Measurements from ENCODE around the gene NCKAP1.

NCKAP1 gene

DNA sequence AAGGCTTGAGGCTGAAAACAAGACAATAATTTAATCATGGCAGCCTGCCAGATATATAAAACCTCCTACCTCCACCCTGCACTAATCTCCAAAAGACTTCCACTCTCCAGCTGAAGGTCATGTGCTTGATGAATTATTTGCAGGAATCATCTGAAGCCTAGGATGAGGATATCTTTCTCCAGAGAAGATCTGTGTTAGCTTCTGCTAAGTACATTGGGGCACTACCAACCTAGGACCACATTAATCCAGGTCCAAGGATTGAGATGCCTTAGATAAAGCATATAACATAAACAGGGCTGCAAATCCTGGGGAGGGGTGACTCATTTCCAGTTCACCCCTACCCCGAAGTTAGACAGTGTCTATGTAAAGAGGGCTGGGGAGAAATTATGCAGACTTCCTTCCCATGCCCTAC is 91.3 kb downstream of the NCKAP1 start:
- no peak for DNase-seq

DNA sequence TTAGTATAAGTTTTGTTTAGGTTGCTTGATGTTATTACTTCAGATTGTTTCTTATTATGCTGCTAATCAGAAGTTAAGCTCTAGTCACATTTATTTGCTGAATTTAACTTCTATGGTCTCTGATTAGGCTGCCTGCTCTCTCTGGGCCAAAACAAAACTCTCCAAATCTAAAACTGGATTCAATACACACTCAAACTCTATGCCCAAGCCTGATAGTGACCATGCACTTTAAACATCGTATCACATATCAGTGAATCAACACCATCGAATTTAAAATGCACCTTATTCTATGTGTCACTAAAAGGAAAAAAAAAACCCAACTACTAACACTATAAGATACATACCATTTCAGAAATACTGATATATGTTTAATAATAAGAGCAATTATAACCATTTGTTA is 94.9 kb downstream of the NCKAP1 start:
- no peak for DNase-seq

DNA sequence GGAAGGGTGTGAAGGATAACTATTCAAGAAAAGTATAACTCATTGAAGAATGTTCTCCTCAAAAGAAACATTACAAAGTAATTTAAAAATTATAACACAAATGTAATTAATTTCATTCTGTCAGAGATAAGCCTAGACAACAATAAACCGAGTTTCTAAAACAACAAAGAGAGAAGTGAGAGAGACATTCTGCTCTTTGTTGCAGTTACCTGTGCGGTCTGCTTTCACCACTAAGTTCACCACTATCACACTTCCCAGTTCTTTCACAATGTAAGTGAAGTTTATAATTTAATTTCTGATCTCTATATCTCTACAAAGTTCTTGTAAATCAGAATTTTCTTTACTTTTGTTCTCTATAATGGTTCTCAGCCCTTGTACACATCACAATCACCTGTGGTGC is 95.5 kb downstream of the NCKAP1 start:
- no peak for DNase-seq

DNA sequence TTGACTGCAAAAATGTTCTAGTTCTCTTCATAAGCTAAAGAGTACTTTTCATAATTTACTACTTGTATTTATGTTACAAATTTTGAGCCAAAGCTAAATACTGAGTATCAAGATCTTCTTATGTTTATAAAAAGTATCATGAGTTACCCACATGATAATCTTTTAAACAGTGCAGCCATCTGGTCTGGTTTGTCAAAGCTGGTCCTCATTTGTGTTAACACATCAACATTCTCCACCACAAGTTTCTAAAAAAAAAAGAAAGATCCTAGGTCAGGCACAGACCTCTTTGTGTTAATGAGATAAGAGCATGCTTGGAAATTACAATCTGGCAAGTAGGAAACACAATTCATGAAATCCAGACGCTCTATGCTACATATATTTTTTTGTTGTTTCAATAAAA is 96.3 kb downstream of the NCKAP1 start:
- no peak for DNase-seq

DNA sequence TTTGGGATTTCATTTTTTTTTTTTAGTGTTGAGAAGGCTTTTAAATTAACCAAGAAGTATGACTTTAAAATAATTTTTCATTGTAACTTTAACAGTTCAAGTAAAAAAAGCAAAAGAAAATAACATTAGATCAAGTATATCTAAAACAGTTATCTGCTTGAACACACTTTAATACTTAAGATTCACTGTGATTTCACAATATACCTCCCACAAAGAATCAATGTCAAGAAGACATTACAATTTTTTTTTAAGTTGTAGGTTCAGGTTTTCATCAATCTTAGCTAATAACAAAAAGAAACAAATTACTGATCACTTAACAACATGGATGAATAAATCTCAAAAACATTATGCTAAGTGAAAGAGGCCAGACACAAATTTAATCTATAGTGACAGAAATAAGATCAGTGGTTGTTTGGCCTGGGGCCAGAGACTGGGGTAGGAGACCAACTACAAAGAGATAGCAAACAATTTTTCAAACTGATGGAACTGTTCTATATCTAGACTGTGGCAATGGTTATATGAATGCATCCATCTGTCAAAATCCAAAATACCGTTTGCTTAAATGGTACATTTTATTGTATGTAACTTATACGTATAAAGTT is 97.0 kb downstream of the NCKAP1 start:
- DNase-seq: no peak

DNA sequence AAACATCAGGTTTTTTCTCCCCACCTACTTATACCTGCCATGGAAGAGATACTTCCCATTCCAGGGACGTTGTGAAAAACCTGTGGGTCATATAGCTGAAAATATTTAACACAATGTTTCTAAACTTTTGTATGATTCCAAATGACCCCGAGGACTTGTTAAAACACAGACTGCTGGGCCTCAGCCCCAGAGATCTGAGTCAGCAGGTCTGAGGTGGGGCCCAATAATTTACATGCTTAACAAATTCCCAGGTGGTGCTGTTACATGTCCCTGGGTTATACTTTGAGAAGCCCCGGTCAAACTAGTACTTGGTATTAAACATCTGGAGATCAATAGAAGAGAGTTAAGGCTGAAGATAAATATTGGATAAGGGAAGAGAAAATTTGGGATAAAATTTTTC is 100.4 kb downstream of the NCKAP1 start:
- no peak for DNase-seq

DNA sequence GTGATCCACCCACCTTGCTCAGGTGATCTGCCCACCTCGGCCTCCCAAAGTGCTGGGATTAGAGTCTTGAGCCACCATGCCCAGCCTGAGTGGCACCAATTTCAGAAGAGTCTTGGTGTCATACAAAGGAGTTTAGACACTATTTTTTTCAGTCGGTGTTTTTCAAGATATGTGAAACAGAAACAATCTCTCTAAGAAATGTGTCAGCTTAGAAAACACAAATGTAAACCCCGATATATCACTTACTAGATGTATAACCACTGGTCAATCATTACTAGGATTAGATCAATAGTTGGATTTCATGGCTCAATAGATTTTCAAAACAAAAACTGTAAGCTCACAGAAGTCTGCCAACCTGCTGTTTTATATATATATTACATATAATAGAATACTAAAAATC is 104.6 kb downstream of the NCKAP1 start:
- no peak for DNase-seq

DNA sequence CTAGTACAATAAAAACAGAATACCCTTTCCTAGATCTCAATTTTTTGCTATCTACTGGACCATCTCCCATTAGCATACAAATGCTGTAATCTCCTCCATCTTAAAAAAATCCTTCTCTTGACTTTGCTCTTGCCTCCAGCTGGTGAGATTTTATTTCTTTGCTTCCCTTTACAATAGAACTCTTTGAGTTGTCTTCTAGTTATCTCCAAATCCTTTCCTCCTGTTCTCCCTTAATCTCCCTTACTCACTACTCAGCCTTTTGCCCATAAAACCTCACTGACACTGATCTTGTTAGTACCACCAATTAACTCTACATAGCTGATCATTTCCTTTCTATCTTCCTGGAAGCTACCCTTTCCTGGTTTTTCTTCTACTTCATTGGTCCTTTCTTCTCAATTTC is 108.3 kb downstream of the NCKAP1 start:
- DNase-seq: no peak

DNA sequence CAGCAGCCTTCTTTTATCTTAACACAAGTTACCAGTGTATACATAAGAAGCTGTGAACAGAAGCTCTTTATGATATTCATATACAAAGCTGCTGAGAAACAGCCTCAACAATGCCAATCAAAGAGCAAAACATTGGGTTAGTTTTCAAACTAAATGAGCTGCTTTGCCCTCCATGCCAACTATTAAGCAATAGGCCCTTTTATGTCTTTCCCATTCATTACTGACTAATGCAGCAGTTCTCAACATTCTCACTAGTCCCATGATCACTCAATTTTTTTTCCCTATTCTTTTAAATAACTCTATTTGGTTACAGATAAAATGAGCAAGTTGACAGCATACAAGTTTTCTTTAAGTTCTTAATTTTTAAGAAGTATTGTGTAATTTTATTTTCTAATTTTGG is 114.0 kb downstream of the NCKAP1 start:
- no peak for DNase-seq

DNA sequence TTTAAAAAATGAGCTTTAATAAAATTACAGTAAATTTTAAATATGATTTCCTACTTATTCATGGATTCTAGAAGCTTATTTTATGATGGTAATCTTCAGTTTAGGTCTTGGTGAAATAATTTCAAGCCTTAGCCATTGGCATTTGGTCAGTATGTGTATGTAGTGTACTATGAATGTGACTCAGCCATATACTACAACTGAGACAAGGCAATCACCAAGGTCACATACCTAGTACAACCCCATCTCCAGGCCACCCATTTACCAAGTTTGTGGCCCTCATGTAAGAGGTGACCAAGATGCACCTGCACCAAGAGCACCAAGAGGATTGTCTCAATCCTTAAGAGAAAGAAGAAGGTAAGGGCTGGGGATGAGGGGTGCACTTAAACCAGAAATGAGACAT is 117.0 kb downstream of the NCKAP1 start:
- no peak for DNase-seq

DNA sequence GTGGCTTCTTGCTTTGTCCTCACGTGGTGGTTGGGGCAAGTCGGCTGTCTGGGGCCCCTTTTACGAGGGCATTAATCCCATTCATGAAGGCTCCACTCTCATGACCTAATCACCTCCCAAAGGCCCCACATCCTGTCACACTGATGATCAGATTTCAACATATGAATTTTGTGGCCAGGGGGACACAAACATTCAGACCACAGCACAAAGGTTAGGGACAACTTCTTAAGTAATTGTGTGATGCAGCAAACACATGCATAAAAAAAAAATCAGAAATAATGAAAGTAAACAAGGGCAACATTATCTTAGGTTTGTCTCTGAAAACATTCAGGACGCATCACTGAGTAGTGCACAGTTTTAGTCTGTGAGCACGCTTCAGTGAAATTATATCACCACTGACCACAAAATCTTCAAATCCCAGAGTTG is 117.6 kb downstream of the NCKAP1 start:
- no peak for DNase-seq

DNA sequence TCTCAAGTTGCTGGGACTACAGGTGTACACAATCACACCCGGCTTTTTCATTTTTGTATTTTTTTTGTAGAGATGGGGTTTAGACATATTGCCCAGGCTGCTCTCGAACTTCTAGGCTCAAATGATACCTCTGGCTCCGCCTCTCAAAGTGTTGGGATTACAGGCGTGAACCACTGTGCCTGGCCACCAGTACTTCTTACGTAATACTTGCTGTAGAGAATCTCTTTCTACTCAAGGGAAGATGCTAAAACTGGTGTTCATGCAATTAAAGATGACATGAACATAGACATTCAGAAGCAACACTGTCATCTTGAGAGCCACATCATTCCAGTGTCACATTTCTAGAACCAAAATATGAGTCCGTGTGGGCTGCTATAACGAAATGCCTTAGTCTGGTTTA is 118.2 kb downstream of the NCKAP1 start:
- DNase-seq: no peak

DNA sequence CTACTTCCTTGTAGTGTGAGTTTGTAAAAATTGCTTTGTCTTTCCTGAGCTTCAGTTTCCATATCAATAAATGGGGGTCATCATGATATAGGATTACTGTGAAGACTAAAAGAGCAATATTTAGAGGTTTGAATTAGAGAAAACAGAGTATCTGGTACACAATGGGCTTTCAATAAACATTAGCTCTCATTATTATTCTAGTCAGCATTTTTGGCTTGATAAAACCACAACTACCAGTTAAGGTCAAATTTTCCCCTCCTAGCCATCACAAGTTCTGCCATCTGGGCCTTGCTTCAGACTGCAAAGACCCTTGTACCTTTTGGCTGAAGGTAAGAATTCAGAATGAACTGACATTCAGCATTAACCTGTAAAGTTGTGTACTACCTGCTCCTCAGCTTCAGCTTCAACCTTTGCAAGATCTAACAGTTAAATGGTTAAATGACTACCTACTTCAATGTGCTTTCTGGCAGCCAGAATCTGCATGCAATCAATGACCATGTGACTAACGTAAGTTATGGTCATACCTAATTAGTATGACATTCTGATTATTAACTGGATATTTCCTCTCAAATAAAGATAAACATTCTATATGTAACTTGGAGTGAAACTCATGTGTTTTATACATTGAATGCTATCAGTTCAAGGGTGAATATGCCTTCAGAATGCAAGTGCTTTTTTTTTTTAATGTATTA is 119.2 kb downstream of the NCKAP1 start:
- no peak for DNase-seq

DNA sequence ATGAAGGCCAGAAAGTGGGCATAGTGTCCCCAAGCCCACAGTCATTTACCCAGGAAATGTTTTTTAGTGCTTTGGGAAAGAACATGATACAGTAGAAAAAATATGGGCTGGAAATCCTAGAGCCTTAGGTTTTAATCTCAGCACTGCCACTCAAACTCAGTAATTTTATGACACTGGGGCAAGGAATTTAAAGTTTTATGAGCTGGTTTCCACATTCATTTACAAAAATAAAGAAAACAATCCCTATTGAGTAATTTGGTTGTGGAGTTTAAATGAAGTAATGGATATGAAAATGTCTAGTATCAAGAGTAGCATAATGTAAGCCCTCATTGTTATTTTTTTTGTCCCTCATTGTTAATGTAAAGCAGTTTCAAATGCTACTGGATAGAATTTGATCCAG is 120.3 kb downstream of the NCKAP1 start:
- no peak for DNase-seq

DNA sequence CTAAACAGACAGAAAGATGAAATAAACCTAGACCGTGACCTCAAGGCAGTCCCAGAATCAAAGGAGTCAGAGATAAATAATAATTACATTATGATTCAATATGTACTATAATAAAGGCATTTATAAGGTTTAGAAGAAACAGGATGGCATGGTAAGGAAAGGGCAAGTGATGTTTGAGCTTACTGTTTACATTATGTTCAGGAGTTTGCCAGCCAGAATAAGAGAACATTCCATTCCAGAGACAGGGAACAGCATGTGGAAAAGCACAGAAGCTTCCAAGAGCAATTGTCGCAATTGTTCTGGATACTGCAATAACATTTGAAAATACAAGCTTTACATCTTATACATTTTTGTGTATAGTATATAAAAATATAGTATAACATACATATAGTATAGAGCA is 121.8 kb downstream of the NCKAP1 start:
- no peak for DNase-seq

DNA sequence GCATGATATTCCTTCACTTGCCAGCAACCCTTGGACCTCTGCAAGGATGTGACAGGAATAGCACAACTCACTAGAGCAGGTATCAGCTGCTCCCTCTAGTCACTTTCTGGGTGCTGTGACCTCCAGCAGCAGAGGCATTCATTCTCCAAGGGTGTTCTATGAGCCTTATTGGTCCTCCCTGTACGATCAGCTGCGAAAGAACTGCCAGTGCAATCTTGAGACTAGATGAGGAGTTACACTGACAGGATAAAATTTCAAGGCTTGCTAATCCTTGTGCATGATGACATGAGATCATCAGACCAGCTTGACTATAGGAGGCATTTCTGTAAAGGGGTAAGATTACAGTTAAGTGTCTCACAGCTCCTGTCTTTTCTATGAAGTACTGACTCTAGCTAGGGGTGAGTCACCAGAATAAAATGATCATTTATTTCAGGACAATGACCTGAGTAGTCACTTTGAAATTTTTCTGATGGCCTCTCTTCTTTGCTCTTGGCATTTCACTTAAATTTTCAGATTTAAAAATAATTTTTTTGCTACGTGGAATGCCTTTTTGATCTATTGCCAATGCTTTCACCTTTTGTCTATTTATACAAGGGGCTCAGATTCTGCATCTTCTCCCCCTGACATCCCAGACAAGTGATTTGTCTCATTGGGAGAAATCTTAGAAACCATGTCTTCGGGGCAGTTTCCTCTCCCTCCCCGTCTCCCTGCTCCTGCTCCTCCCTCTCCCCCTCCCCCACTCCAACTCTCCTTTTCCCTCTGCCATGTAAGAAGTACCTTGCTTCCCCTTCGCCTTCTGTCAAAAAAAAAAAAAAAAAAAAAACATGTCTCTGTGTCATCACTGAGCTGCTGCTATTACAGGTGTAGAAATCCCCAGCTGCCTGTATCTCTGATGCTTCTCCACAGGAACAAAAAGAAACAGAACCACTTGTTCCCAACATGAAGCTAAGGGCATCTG is 122.6 kb downstream of the NCKAP1 start:
- DNase-seq: no peak

DNA sequence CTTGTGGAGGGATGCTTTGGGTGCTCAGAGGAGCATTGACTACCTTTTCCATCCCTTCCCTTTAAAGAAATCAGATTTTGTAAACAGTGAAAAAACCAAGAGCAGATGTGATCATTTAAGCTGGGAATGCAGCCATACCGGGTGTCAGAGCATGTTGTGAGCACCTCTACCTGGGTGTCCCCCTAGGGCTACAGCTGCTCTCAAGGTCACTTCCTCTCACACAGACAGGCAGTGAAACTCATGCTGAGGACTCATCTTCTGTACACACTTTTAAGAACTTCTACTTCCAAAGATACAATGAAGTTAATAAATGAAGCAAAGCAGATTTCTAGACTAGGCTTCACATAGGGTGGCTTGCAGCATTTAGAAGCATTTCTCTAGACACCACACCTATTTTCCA is 123.4 kb downstream of the NCKAP1 start:
- DNase-seq: no peak

DNA sequence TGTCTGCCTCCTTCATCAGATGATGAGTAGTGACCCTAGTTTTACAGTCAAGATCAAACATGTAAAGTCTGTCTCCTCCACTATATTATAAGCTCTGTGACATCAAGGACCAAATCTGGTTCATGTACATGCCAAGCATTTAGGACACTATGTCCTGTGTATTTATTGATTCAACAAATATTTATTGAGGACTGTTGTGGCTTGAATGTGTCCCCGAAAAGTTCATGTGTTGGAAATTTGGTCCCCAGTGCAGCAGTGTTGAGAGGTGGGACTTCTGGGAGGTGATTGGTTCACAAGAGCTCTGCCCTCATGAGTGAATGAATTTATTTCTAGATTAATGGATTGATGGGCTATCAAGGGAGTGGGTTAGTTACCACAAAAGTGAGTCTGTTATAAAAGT is 125.2 kb downstream of the NCKAP1 start:
- DNase-seq: no peak

DNA sequence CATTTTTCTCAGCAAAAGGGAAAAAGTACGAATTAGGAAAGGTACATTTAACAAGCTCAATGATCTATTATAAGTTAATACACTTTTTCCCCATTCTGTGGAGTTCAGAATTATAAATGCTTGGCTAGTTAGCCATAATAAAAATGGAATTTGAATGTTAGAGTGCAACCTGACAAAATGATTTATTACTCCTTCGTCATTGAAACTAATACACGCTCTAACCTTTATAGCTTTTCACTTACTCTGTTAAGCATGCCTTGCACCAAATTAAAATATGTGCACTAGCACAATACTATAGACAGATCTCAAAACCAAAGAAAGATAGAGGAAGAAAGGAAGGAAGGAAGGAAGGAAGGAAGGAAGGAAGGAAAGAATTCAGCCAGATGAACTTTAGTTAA is 125.7 kb downstream of the NCKAP1 start:
- DNase-seq: no peak

DNA sequence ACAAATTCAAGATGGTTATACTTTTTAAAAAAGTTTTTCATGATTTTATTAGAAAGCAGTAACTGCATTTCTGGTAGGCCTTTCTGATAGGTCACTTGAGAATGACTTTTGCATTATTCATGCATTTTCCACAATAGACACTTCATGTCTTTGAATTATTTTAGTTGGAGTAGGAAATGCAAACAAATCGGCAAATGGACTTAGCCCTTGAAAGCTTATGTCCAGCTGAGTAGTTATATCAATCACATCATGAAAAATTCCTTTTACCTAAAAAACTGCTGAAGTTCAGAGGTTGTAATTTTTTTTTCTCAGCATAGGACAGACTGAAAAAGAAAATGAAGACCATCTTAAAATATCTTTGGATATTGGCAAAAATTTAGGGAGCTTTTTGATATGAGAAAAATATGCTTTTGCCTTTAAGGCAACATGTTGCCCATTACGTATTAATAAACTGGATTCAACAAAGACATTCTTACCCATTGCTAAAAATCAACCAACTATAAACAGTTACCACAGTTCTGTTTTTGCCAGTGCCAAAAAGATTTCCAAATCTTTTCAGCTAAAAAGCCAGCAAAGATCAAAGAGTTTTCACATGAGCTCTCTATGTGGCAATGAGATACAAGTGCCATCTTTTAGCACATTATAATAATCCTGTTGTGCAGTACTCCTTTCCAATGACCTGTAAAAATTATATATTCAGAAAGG is 126.3 kb downstream of the NCKAP1 start:
- no peak for DNase-seq

DNA sequence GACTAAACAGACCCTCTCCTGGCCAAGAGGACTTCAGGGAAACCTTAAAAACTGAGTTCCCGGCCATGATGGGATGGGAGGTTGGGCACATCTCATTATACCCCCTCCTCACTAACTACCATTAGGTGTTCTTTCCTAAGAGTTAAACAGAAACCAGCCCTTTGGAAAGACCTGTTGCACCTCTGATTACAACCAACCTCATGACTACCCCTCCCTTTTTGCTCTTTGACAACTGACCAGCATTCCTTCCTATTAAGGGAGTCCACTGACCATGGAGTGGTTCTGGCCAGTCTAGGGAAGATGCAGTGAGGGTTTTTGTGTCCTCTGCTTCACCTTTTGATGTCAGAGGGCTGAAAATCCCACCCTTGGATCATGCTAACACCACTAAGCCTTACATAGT is 127.3 kb downstream of the NCKAP1 start:
- no peak for DNase-seq

DNA sequence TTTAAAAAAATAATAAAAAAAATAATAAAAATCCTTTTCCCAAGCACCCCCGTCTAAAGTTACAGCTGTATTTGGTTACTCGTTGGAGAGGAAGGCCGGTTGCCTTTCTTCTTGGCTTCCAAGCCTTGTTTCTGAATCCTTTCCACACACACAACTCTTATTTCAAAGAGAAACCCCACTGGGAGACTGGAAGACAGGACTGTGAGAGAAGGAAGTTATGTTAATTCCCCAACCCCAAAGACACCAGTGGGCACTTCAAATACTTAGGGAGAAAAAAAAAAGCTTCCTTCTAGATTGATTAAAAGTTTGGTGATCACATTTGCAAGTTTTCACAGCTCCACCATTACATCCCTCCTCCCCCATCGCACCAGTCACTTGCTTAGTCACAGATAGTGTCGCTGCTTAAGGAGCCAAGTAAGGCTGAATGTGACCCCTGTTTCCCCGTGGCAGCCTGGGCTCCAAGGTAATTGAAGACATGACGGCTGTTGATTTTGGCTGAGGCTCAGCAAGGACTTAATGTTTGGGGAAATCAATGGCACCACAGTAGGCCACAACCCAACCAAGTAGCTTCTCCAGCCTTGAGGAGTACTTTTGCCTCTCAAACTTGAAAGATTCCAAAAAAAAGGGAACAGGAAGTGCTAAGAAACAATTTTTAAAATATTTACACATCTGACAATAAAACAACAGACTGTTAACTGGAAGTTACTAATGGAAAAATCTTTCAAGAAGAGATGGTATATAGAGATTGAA is 131.0 kb downstream of the NCKAP1 start:
- DNase-seq: no peak

DNA sequence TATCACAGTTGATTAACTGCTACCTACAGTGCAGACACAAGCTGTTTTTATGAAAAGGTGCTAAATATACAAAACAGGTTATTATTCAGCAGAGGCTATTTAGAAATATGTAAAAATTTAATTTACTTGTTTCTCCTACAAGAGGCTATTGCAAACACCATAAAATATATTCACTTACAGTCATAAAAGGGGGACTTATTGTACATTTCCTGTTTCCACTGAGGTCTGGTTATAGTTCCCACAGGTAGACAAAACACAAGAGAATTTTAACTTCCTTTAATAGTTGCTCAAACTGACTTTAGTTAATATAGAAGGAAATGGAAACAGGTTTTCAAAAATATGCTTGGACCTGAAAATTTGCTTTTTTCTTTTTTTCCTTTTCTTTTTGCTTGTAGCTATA is 131.8 kb downstream of the NCKAP1 start:
- no peak for DNase-seq
